HCT116 (cell line): ENCODE results near the gene RBM43. TPM values are rescaled to one million over a fixed set of nuclear protein-coding genes. Genes with fewer than 3 reads are reported as not detected.

Source experiments
- ATAC-seq: fragments of 200-7000 bp; cut with Tn5 transposase; 2 replicates; pipeline ENCODE4 v1.9.1; 2020; ENCODE audit warnings: mild to moderate bottlenecking, moderate library complexity
- BruUV-seq: library from RNA; stranded (reverse); fragments of 400-500 nt; replicated peaks from 2 replicates; lab custom pipeline; 2021; lab: Mats Ljungman, UMichigan
- CTCF ChIA-PET: fragments of 300-600 bp; sonication (Branson Sonifier 250); formaldehyde crosslinking; loops from one replicate; lab custom pipeline; 2021; ENCODE audit warnings: antibody characterized with exemption; lab: Charles Lee
- POLR2A ChIA-PET: fragments of 300-600, 350-600 bp; sonication (Branson Sonifier 250); formaldehyde crosslinking; loops from one replicate; lab custom pipeline; 2021; ENCODE audit warnings: antibody characterized with exemption; lab: Charles Lee
- RAD21 ChIA-PET, 2 experiments: fragments of 300-600 bp; sonication (Branson Sonifier 250); formaldehyde crosslinking; loops; one replicate each; lab custom pipeline; 2023; ENCODE audit warnings: low total read pairs in 2 of 2; ENCODE audit not compliant: uncharacterized antibody in 2 of 2, unreplicated experiment in 2 of 2, low non-redundant PET in 1 of 2; lab: Charles Lee
- DNase-seq: peaks from one replicate; pipeline ENCODE4 v3.0.0-alpha.2; 2010; ENCODE audit warnings: low read depth, low spot score
- H2AFZ ChIP-seq: fragments of 200-600 bp; shearing (Covaris generic), sonication (generic); 2 replicates; pipeline ENCODE4 v1.6.1; 2017; ENCODE audit warnings: low read depth, mixed run types, mixed read lengths, antibody characterized with exemption, low read length; ENCODE audit not compliant: poor library complexity, severe bottlenecking
- H3K27ac ChIP-seq: 2 replicates; pipeline ENCODE4 v1.5.1; 2012; ENCODE audit warnings: low read depth, low read length
- H3K27me3 ChIP-seq: fragments of 200-600 bp; sonication (generic); 2 replicates; pipeline ENCODE4 v1.6.1; 2016; ENCODE audit warnings: mixed run types, low read length, mixed read lengths; ENCODE audit not compliant: insufficient read depth
- H3K36me3 ChIP-seq, 2 experiments: fragments of 200-500 bp in 1 of 2; fragments of 200-600 bp in 1 of 2; sonication (Bioruptor generic) in 1 of 2; sonication (generic) in 1 of 2; 2 replicates each; pipeline versions ENCODE4 v1.5.1 to v1.6.1; 2014 to 2016; ENCODE audit warnings: low read length in 2 of 2, inconsistent platforms in 1 of 2, mixed read lengths in 1 of 2, mixed run types in 1 of 2; ENCODE audit not compliant: insufficient read depth in 2 of 2, control insufficient read depth in 1 of 2
- H3K4me1 ChIP-seq, 2 experiments: fragments of 200-600 bp in 1 of 2; sonication (generic) in 1 of 2; 2 replicates each; pipeline versions ENCODE4 v1.5.1 to v1.6.1; 2012 to 2017; ENCODE audit warnings: low read length in 2 of 2, inconsistent platforms in 1 of 2, mild to moderate bottlenecking in 1 of 2, mixed read lengths in 1 of 2, mixed run types in 1 of 2, moderate library complexity in 1 of 2; ENCODE audit not compliant: insufficient read depth in 2 of 2, control insufficient read depth in 1 of 2
- H3K4me2 ChIP-seq: fragments of 200-600 bp; sonication (generic); 2 replicates; pipeline ENCODE4 v1.6.1; 2017; ENCODE audit warnings: mixed run types, low read length, mixed read lengths
- H3K4me3 ChIP-seq, 2 experiments: fragments of 200-600 bp in 1 of 2; sonication (generic) in 1 of 2; replicated peaks in 1 of 2; 2 replicates each; pipeline ENCODE4 v1.5.1; 2011 to 2016; ENCODE audit warnings: low read length in 2 of 2, control low read depth in 1 of 2, low read depth in 1 of 2, mild to moderate bottlenecking in 1 of 2, mixed read lengths in 1 of 2, mixed run types in 1 of 2
- H3K79me2 ChIP-seq: fragments of 200-600 bp; sonication (generic); 2 replicates; pipeline ENCODE4 v1.6.1; 2017; ENCODE audit warnings: mild to moderate bottlenecking, mixed run types, low read length, moderate library complexity, mixed read lengths; ENCODE audit not compliant: insufficient read depth
- H3K9ac ChIP-seq: fragments of 200-600 bp; sonication (generic); 2 replicates; pipeline ENCODE4 v1.6.1; 2016; ENCODE audit warnings: low read length, mixed read lengths
- H3K9me2 ChIP-seq: fragments of 200-600 bp; sonication (generic), shearing (Covaris generic); 2 replicates; pipeline ENCODE4 v1.6.1; 2017; ENCODE audit warnings: mixed run types, mild to moderate bottlenecking, moderate library complexity; ENCODE audit not compliant: insufficient read depth
- H3K9me3 ChIP-seq, 2 experiments: fragments of 200-500 bp in 1 of 2; fragments of 200-600 bp in 1 of 2; sonication (Bioruptor generic) in 1 of 2; sonication (generic) in 1 of 2; 2 replicates each; pipeline ENCODE4 v1.6.1; 2014 to 2017; ENCODE audit warnings: low read length in 2 of 2, mixed read lengths in 2 of 2, inconsistent platforms in 1 of 2, low read depth in 1 of 2, mild to moderate bottlenecking in 1 of 2, mixed run types in 1 of 2, moderate library complexity in 1 of 2; ENCODE audit not compliant: control insufficient read depth in 1 of 2, insufficient read depth in 1 of 2
- H4K20me1 ChIP-seq: fragments of 200-600 bp; sonication (generic), shearing (Covaris generic); 2 replicates; pipeline ENCODE4 v1.6.1; 2017; ENCODE audit warnings: mixed run types, mild to moderate bottlenecking, moderate library complexity; ENCODE audit not compliant: insufficient read depth
- ATF3 ChIP-seq: IDR thresholded peaks from 2 replicates; pipeline ENCODE4 v1.6.1; 2012
- CEBPB ChIP-seq: IDR thresholded peaks from 2 replicates; pipeline ENCODE4 v1.6.1; 2012; ENCODE audit warnings: low read depth
- ELF1 ChIP-seq: IDR thresholded peaks from 2 replicates; pipeline ENCODE4 v1.6.1; 2012; ENCODE audit warnings: low read depth, borderline replicate concordance
- EZH2 ChIP-seq: fragments of 200-600 bp; sonication (generic); IDR thresholded peaks from 2 replicates; pipeline ENCODE4 v1.6.1; 2017; ENCODE audit warnings: antibody characterized with exemption, mixed run types
- EZH2phosphoT487 ChIP-seq: fragments of 200-600 bp; IDR thresholded peaks from 2 replicates; pipeline ENCODE4 v1.6.1; 2018; ENCODE audit warnings: antibody characterized with exemption, borderline replicate concordance
- JUND ChIP-seq: IDR thresholded peaks from 2 replicates; pipeline ENCODE4 v1.6.1; 2012
- MAX ChIP-seq: IDR thresholded peaks from 2 replicates; pipeline ENCODE4 v1.6.1; 2012
- POLR2AphosphoS5 ChIP-seq: IDR thresholded peaks from 2 replicates; pipeline ENCODE4 v1.6.1; 2011; ENCODE audit warnings: mild to moderate bottlenecking, low read depth, low read length, moderate library complexity
- RAD21 ChIP-seq: IDR thresholded peaks from 2 replicates; pipeline ENCODE4 v1.6.1; 2012; ENCODE audit warnings: low read depth, mild to moderate bottlenecking
- REST ChIP-seq: IDR thresholded peaks from 2 replicates; pipeline ENCODE4 v1.6.1; 2012; ENCODE audit warnings: low read depth
- SIN3A ChIP-seq: IDR thresholded peaks from 2 replicates; pipeline ENCODE4 v1.6.1; 2012; ENCODE audit warnings: low read depth
- SP1 ChIP-seq: IDR thresholded peaks from 2 replicates; pipeline ENCODE4 v1.6.1; 2012; ENCODE audit warnings: low read depth
- SRF ChIP-seq: IDR thresholded peaks from 2 replicates; pipeline ENCODE4 v1.6.1; 2012; ENCODE audit warnings: low read depth
- ZBTB33 ChIP-seq: IDR thresholded peaks from 2 replicates; pipeline ENCODE4 v1.6.1; 2011; ENCODE audit warnings: mild to moderate bottlenecking, low read length, moderate library complexity; ENCODE audit not compliant: insufficient replicate concordance; ENCODE audit errors: extremely low read depth
- ZNF274 ChIP-seq: fragments of 200-500 bp; sonication (Bioruptor generic); IDR thresholded peaks from 2 replicates; pipeline ENCODE4 v1.6.1; 2014; ENCODE audit warnings: mild to moderate bottlenecking, low read depth, low read length, inconsistent platforms
- intact Hi-C: fragments of 100-400 bp; cut with micrococcal nuclease; formaldehyde crosslinking; loops from 2 replicates; pipeline ENCODE4 v1.10.0; 2022
- total RNA-seq: library from RNA; stranded (reverse); gene quantifications from one replicate; pipeline ENCODE4 v1.2.1, GENCODE V29; 2021; ENCODE audit not compliant: unreplicated experiment

Gene RBM43
- total RNA-seq, 1 experiment from 2014 or later, result 3.3 TPM

- Histone ChIP-seq H2AFZ (no peak overlapping the region), H3K9me3 (no peaks in the 10 kb centered on the region), H3K36me3 (no peaks in the 10 kb centered on the region)
- ATAC-seq, result no peak
- TF ChIP-seq ELF1, result no peak
- no peak for TF ChIP-seq POLR2AphosphoS5
- no peak for TF ChIP-seq MAX
- TF ChIP-seq SIN3A, result no peak
- TF ChIP-seq, all 23 proteins: peak for 0
- POLR2A ChIA-PET, result interaction anchor here (0.6 kb wide), 1 partner anchor 20 kb away, joined by 3 read pairs; no protein-coding TSS in a partner anchor
- BruUV-seq, result no TSS peak
- H3K9ac ChIP-seq, result no peak overlapping the region
- H4K20me1 ChIP-seq, result no peaks in the 10 kb centered on the region
- no peaks in the 10 kb centered on the region for H3K4me1 ChIP-seq
- H3K79me2 ChIP-seq, result no peaks in the 10 kb centered on the region
- H3K27me3 ChIP-seq, result no peaks in the 10 kb centered on the region
- H3K27ac ChIP-seq, result no peak overlapping the region
- intact Hi-C loops, result loop anchor here (10.0 kb wide), 1 partner anchor 137 kb away; the partner anchor contains the start of gene RIF1
- H3K4me2 ChIP-seq, result no peak overlapping the region
- H3K4me3 ChIP-seq, result no peak overlapping the region
- CTCF ChIA-PET, result no interaction called here
- RAD21 ChIA-PET, result no interaction called here
- no peaks in the 10 kb centered on the region for H3K9me2 ChIP-seq
- no peak for DNase-seq
Measured at GRCh38 chr2:151268085-151268484, 6.4 kb upstream of the RBM43 start.

GRCh38 chr2:151267537-151267936 is 5.9 kb upstream of the RBM43 start:
- ATAC-seq (no peak), DNase-seq (no peak)
- H4K20me1 ChIP-seq, result no peaks in the 10 kb centered on the region
- no peaks in the 10 kb centered on the region for H3K79me2 ChIP-seq
- ChIA-PET POLR2A (interaction anchor here (0.7 kb wide), 1 partner anchor 143 kb away, joined by 3 read pairs; no protein-coding TSS in a partner anchor), RAD21 (no interaction called here), CTCF (no interaction called here)
- BruUV-seq, result no TSS peak
- H3K4me3 ChIP-seq, result no peak overlapping the region
- H3K4me1 ChIP-seq, result no peaks in the 10 kb centered on the region
- no peak overlapping the region for H3K4me2 ChIP-seq
- H3K9ac ChIP-seq, result no peak overlapping the region
- H3K27ac ChIP-seq, result no peak overlapping the region
- no peaks in the 10 kb centered on the region for H3K27me3 ChIP-seq
- no peaks in the 10 kb centered on the region for H3K36me3 ChIP-seq
- H3K9me3 ChIP-seq, result no peaks in the 10 kb centered on the region
- intact Hi-C loops, result loop anchor here (10.0 kb wide), 1 partner anchor 137 kb away; the partner anchor contains the start of gene RIF1
- no peak overlapping the region for H2AFZ ChIP-seq
- H3K9me2 ChIP-seq, result no peaks in the 10 kb centered on the region
- TF ChIP-seq ZNF274, result no peak
- no peak for TF ChIP-seq EZH2
- no peak for TF ChIP-seq CEBPB
- TF ChIP-seq SRF, result no peak
- no peak for TF ChIP-seq EZH2phosphoT487
- TF ChIP-seq ZBTB33, result no peak
- TF ChIP-seq SP1, result no peak
- TF ChIP-seq MAX, result no peak
- no peak for TF ChIP-seq JUND
- no peak for TF ChIP-seq POLR2AphosphoS5
- no peak for TF ChIP-seq RAD21
- no peak for TF ChIP-seq REST
- TF ChIP-seq ATF3, result no peak
- no peak for TF ChIP-seq SIN3A
